AG04449 (cell line): ENCODE data around the gene USP21.
A peak's percentile ranks its signal among the peaks of the same experiment; 100 is the strongest.

ENCODE experiments used
- CTCF ChIA-PET: fragments of 350-600 bp; formaldehyde crosslinking; extraction: SDS; loops from one replicate; lab custom pipeline; 2021; ENCODE audit warnings: antibody characterized with exemption; lab: Yijun Ruan, JAX
- POLR2A ChIA-PET: fragments of 400-600, 350-600 bp; formaldehyde crosslinking; extraction: SDS; loops from one replicate; lab custom pipeline; 2020; ENCODE audit warnings: antibody characterized with exemption, inconsistent platforms; lab: Yijun Ruan, JAX
- DNase-seq: peaks from one replicate; pipeline ENCODE4 v3.0.0-alpha.2; 2010; ENCODE audit warnings: low read depth, low spot score
- H3K4me3 ChIP-seq: 2 replicates; pipeline ENCODE4 v1.5.1; 2011; ENCODE audit warnings: low read depth, mild to moderate bottlenecking, control low read depth, low read length
- TF ChIP-seq, protein P1 (sequence below): IDR thresholded peaks from one replicate; pipeline ENCODE4 v1.5.1; 2011; ENCODE audit warnings: mild to moderate bottlenecking, moderate library complexity, low read length, control low read depth, inconsistent platforms; ENCODE audit not compliant: insufficient read depth; ENCODE audit errors: missing control alignments

USP21 gene

DNA sequence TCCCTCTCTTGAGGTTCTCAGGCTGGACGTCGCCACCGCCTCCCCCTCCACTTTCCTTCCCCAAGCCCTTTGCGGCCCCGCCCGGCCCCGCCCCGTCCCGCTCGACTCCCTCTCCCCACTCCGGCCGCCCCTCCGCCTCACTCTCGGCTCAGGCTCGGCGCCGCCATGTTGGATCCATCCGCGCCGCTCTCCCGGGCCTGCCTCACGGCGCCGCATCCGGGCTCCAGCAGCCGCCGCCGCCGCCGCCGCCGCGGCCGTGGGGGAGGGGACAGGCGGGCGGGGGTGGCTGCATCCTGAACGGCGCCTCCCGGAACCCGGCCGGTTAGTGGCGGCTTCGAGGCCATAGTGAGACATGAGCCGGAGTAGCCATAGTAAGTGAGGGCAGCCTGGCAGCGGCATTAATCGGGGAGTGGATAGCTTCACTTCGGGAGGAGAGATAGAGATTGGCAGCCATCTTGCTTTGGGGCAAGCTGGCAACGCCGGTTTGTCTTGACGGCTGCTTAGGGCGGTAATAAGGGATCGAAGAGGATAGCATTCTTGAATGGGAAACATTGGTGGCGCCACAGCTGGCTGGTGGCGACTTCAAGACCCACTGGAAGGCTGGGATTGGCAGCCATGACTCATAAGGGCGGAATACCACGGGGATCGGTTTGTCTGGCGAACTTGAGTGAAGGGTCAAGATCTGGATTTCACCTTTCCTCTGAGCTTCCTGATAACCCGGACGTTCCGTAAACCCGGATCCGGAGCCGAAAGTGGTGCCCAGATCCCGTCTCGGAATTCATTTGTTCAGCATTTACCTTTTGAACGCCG lies 26.7 kb upstream of the USP21 start, which contains the start of gene DEDD:
Gene DEDD (minus strand): TSS at position 258 of the 810 bp plus-strand sequence. CDS start 8,205 bp downstream, outside the sequence.
- POLR2A ChIA-PET: interaction anchor here (0.7 to 1.6 kb wide), 10 partner anchors 9 to 87 kb away, joined by 3 to 10 read pairs (median 4); partner anchors contain the start of genes NDUFS2, NIT1, PFDN2 and PPOX
- TF ChIP-seq, protein P1, sequence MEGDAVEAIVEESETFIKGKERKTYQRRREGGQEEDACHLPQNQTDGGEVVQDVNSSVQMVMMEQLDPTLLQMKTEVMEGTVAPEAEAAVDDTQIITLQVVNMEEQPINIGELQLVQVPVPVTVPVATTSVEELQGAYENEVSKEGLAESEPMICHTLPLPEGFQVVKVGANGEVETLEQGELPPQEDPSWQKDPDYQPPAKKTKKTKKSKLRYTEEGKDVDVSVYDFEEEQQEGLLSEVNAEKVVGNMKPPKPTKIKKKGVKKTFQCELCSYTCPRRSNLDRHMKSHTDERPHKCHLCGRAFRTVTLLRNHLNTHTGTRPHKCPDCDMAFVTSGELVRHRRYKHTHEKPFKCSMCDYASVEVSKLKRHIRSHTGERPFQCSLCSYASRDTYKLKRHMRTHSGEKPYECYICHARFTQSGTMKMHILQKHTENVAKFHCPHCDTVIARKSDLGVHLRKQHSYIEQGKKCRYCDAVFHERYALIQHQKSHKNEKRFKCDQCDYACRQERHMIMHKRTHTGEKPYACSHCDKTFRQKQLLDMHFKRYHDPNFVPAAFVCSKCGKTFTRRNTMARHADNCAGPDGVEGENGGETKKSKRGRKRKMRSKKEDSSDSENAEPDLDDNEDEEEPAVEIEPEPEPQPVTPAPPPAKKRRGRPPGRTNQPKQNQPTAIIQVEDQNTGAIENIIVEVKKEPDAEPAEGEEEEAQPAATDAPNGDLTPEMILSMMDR: no peak
- DNase-seq: peak; percentile 82
- CTCF ChIA-PET: interaction anchor here (0.8 to 12.2 kb wide), 9 partner anchors 8 to 145 kb away, joined by 3 to 147 read pairs (median 3); partner anchors contain the start of genes USF1 and USP21
- peak within 1 kb of the TSS; percentile 95 for H3K4me3 ChIP-seq

DNA sequence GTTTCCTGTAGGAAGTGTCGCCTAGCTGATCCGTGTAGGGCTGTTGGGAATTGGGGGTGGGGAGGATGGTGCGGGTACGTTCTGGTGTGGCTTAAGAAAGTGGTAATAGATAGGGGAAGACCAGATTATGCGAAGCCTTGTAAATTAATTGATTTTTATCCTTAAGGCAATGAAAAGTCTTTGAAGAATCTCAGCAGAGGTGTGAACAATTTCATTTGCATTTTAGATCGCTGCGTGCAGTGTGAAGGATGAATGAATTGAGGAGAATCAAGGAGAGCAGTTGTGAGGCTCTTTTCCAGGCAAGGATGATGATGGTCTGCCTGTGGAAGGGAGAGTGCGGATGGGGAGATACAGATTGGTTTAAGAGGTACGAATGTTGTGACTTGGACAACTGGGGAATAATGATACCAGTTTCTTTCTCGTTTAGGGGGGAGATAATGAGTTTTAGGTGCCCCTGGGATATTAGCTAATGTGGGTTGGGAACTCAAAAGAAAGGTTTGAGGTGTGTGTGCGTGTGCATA lies 26.0 kb upstream of the USP21 start:
- ChIA-PET CTCF (interaction anchor here (0.8 to 12.2 kb wide), 11 partner anchors 8 to 406 kb away, joined by 3 to 147 read pairs (median 3); partner anchors contain the start of genes USF1 and USP21), POLR2A (interaction anchor here (0.9 to 1.6 kb wide), 8 partner anchors 8 to 88 kb away, joined by 3 to 10 read pairs (median 4); partner anchors contain the start of genes NIT1, PFDN2, PPOX and UFC1)
- DNase-seq: no peak
- H3K4me3 ChIP-seq: peak overlapping the region; percentile 95
- TF ChIP-seq, protein P1: no peak

DNA sequence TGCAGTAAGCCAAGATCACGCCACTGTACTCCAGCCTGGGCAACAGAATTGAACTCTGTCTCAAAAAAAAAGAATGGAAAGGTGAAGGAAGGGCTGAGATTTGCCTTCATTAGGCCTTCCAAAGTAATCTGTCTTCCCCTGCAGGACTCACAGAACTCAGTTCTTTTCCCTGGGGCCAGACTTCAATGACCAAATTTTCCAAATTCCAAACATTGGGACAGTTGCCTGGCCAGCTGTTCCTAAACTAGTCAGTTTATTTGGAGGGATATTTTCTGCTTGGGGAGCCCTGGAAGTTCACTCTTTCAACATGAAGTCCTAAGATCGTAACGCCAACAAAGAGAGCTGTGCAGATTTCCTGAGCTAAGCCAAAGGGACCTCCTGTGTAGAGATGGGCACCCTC lies 21.4 kb upstream of the USP21 start:
- TF ChIP-seq, protein P1: no peak
- CTCF ChIA-PET: interaction anchor here (0.6 to 12.2 kb wide), 13 partner anchors 10 to 304 kb away, joined by 3 to 147 read pairs (median 6); partner anchors contain the start of genes KLHDC9, UFC1 and USF1
- POLR2A ChIA-PET: interaction anchor here (1.0 to 1.2 kb wide), 2 partner anchors 15 to 93 kb away, joined by 3 read pairs; partner anchors contain the start of gene UFC1
- DNase-seq: no peak
- H3K4me3 ChIP-seq: no peak overlapping the region

DNA sequence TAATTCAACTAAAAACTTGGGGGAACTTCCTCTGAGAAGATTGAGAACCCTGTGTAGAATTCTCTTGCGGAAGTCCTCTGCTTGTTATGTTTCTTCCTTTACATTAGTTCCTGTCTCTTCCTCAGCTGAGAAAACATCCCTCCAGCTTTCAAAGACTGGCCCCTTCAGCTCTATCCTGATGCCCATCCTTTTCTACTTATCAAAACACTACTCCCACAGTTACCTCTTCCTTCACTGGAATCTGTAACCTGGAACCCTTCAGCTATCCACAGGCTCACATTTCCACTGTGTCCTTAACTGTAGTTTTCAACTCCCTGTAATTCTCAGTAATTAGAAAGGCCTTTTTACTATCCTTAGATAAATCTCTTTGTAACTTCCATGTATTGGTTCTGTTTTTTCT lies 20.9 kb upstream of the USP21 start:
- ChIA-PET POLR2A (interaction anchor here (1.0 to 1.2 kb wide), 2 partner anchors 15 to 94 kb away, joined by 3 read pairs; partner anchors contain the start of gene UFC1), CTCF (interaction anchor here (0.6 to 12.2 kb wide), 12 partner anchors 10 to 303 kb away, joined by 3 to 147 read pairs (median 6); partner anchors contain the start of genes KLHDC9, UFC1 and USF1)
- TF ChIP-seq, protein P1: no peak

DNA sequence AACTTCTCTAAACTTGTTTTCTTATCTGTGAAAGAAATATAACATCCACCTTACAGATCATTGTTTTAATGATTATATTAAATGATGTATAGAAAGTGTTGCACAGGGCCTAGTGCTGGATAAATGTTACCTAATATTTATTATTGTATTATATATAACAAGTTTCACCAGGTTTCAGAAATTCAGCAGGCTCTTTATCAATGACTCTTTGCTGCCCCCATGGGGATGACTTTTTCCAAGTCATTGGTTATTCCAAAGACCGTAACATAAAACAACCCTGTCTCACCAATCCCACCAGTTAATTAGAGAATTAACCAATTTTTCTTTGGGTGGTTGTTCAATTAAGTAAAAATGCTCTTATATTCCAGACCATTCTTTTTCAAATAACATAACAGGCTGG lies 19.5 kb upstream of the USP21 start:
- POLR2A ChIA-PET: no interaction called here
- CTCF ChIA-PET: interaction anchor here (0.6 to 12.2 kb wide), 12 partner anchors 9 to 303 kb away, joined by 3 to 147 read pairs (median 6); partner anchors contain the start of genes KLHDC9, UFC1 and USF1
- TF ChIP-seq, protein P1: peak; percentile 34
- H3K4me3 ChIP-seq: no peak overlapping the region
- no peak for DNase-seq

More for the DNA sequence above, 20.9 kb upstream of the USP21 start:
- H3K4me3 ChIP-seq: no peak overlapping the region
- no peak for DNase-seq
